ENCODE results near the gene ACSS2. TPM values are rescaled to one million over a fixed set of nuclear protein-coding genes. Genes with fewer than 3 reads are reported as not detected.

Gene ACSS2
- total and polyA plus RNA-seq, 2 experiments from 2014 or later = 26.1 to 49.3 TPM

- TF ChIP-seq CTCF (conservative IDR thresholded peaks at IDR 0.05; ENCODE audit: low read depth in 2 of 2) (no peak), ETS1 (IDR thresholded peaks at IDR 0.05) (no peak), REST (IDR thresholded peaks at IDR 0.05; ENCODE audit: unreplicated experiment) (no peak), NANOG (IDR thresholded peaks at IDR 0.05; ENCODE audit: borderline replicate concordance) (no peak), JUNB (IDR thresholded peaks at IDR 0.05; ENCODE audit: unreplicated experiment) (no peak), POLR2AphosphoS5 (IDR thresholded peaks at IDR 0.05; ENCODE audit: low read depth) (no peak), EZH2phosphoT487 (IDR thresholded peaks at IDR 0.05; ENCODE audit: unreplicated experiment) (no peak), ZNF114 (CRISPR knock-in tag; IDR thresholded peaks at IDR 0.05) (no peak), CREB1 (CRISPR knock-in tag; IDR thresholded peaks at IDR 0.05; ENCODE audit: low read depth) (no peak), ZNF462 (CRISPR knock-in tag; IDR thresholded peaks at IDR 0.05) (no peak)
- Histone ChIP-seq H3F3A (replicated peaks; ENCODE audit: low read depth) (no peaks in the 10 kb centered on the region), H3K4me1 (ENCODE audit: insufficient read depth) (no peaks in the 10 kb centered on the region), H3K4me2 (no peak overlapping the region), H3K9me2 (ENCODE audit: insufficient read depth) (no peaks in the 10 kb centered on the region), H3K27me3 (ENCODE audit: insufficient read depth) (no peaks in the 10 kb centered on the region), H3K79me2 (replicated peaks; ENCODE audit: insufficient read depth) (no peaks in the 10 kb centered on the region), H3K4me3 (no peak overlapping the region), H4K20me1 (replicated peaks; ENCODE audit: insufficient read depth) (0 out of 2 replicates have a peak, but pooled peaks cover 6% of the 10 kb centered on the region), H2AFZ (no peak overlapping the region), H3K27ac (ENCODE audit: low read depth) (no peak overlapping the region), H3K36me3 (ENCODE audit: insufficient read depth) (no peaks in the 10 kb centered on the region; the same call in 1 of the 2 replicates)
- ATAC-seq (no peak), DNase-seq (ENCODE audit: low spot score) (no peak)
- Mint-ChIP-seq H3K4me3 (no peak overlapping the region), H3K9me3 (no peaks in the 10 kb centered on the region), H3K4me1 (no peaks in the 10 kb centered on the region), H3K27me3 (ENCODE audit: insufficient read depth, low read depth, poor library complexity) (peaks cover 1% of the 10 kb centered on the region), H3K36me3 (ENCODE audit: low read depth) (peaks cover 14% of the 10 kb centered on the region), H3K27ac (no peak overlapping the region)
Observed at GRCh38 chr20:34850969-34851368, 25.4 kb upstream of the ACSS2 start.

Data from GM23338 (cell line).